HepG2 (cell line): ENCODE measurements around the gene PRPSAP2. TPM values are rescaled to one million over a fixed set of nuclear protein-coding genes. Genes with fewer than 3 reads are reported as not detected.

Experiments
- CCDC6 ChIP-seq: sonication (generic); formaldehyde crosslinking; IDR thresholded peaks from 2 replicates; pipeline ENCODE4 v1.8.1; 2022; ENCODE audit warnings: mild to moderate bottlenecking, missing genetic modification reagents, moderate library complexity
- CREB1 ChIP-seq, 2 experiments: fragments of 450-650 bp in 1 of 2; IDR thresholded peaks; 2 replicates each; pipeline ENCODE4 v1.6.1; 2016 to 2017; ENCODE audit warnings: control low read depth in 1 of 2, mild to moderate bottlenecking in 1 of 2, missing compliant biosample characterization in 1 of 2, missing genetic modification characterization in 1 of 2
- ELF3 ChIP-seq: IDR thresholded peaks from 2 replicates; pipeline ENCODE4 v1.6.1; 2016; ENCODE audit warnings: missing genetic modification reagents, missing compliant biosample characterization
- FOXK2 ChIP-seq: fragments of 450-650 bp; IDR thresholded peaks from 2 replicates; pipeline ENCODE4 v1.6.1; 2016
- GFI1 ChIP-seq: sonication (generic); formaldehyde crosslinking; IDR thresholded peaks from 2 replicates; pipeline ENCODE4 v1.5.0; 2020; ENCODE audit warnings: missing genetic modification reagents, mild to moderate bottlenecking, borderline replicate concordance
- HCFC1 ChIP-seq: fragments of 150-350 bp; IDR thresholded peaks from 2 replicates; pipeline ENCODE4 v1.6.1; 2014; ENCODE audit warnings: low read depth, low read length
- KDM3A ChIP-seq: IDR thresholded peaks from 2 replicates; pipeline ENCODE4 v1.6.1; 2018; ENCODE audit warnings: low read depth, missing compliant biosample characterization
- MIXL1 ChIP-seq: IDR thresholded peaks from 2 replicates; pipeline ENCODE4 v1.6.1; 2016
- NCOA5 ChIP-seq: sonication (generic); formaldehyde crosslinking; IDR thresholded peaks from 2 replicates; pipeline ENCODE4 v1.4.0; 2020; ENCODE audit warnings: missing genetic modification reagents
- NRL ChIP-seq: sonication (generic); formaldehyde crosslinking; IDR thresholded peaks from 2 replicates; pipeline ENCODE4 v1.5.0; 2020; ENCODE audit warnings: missing genetic modification reagents, mild to moderate bottlenecking, moderate library complexity, borderline replicate concordance
- PHF21A ChIP-seq: sonication (generic); formaldehyde crosslinking; IDR thresholded peaks from 2 replicates; pipeline ENCODE4 v1.5.0; 2020; ENCODE audit warnings: mild to moderate bottlenecking, missing genetic modification reagents
- PLSCR1 ChIP-seq: sonication (generic); formaldehyde crosslinking; IDR thresholded peaks from 2 replicates; pipeline ENCODE4 v1.5.0; 2020; ENCODE audit warnings: missing genetic modification reagents, mild to moderate bottlenecking, borderline replicate concordance
- RBM39 ChIP-seq: fragments of 200-400 bp; formaldehyde crosslinking; IDR thresholded peaks from one replicate; pipeline ENCODE4 v1.6.1; 2018; ENCODE audit warnings: antibody characterized with exemption, mild to moderate bottlenecking, low read depth, low read length; ENCODE audit not compliant: poor library complexity, severe bottlenecking
- SMAD3 ChIP-seq: sonication (generic); formaldehyde crosslinking; IDR thresholded peaks from 2 replicates; pipeline ENCODE4 v1.4.0; 2020; ENCODE audit warnings: missing genetic modification reagents
- SP1 ChIP-seq, 2 experiments: fragments of 450-650 bp in 1 of 2; sonication (generic) in 1 of 2; formaldehyde crosslinking in 1 of 2; IDR thresholded peaks; 2 replicates each; pipeline versions ENCODE4 v1.4.0 to v1.6.1; 2016 to 2020; ENCODE audit warnings: missing genetic modification reagents in 1 of 2
- SRSF4 ChIP-seq: fragments of 200-400 bp; formaldehyde crosslinking; IDR thresholded peaks from one replicate; pipeline ENCODE4 v1.6.1; 2018; ENCODE audit warnings: mild to moderate bottlenecking, low read depth, low read length, moderate library complexity; ENCODE audit not compliant: poor library complexity, severe bottlenecking
- XRCC5 ChIP-seq: fragments of 200-400 bp; formaldehyde crosslinking; optimal IDR thresholded peaks from 2 replicates; pipeline ENCODE3; 2017; ENCODE audit warnings: mild to moderate bottlenecking, low read length
- ZFP62 ChIP-seq: sonication (generic); formaldehyde crosslinking; IDR thresholded peaks from 2 replicates; pipeline ENCODE4 v1.4.0; 2020; ENCODE audit warnings: missing genetic modification reagents
- ZKSCAN5 ChIP-seq: sonication (generic); formaldehyde crosslinking; IDR thresholded peaks from 2 replicates; pipeline ENCODE4 v1.5.1; 2020; ENCODE audit warnings: mild to moderate bottlenecking, missing genetic modification reagents
- ZNF280B ChIP-seq: sonication (generic); formaldehyde crosslinking; IDR thresholded peaks from 2 replicates; pipeline ENCODE4 v1.5.0; 2020; ENCODE audit warnings: missing genetic modification reagents, mild to moderate bottlenecking, borderline replicate concordance
- ZNF30 ChIP-seq: sonication (generic); formaldehyde crosslinking; IDR thresholded peaks from 2 replicates; pipeline ENCODE4 v1.5.0; 2020; ENCODE audit warnings: mild to moderate bottlenecking, missing genetic modification reagents
- ZNF775 ChIP-seq: sonication (generic); formaldehyde crosslinking; IDR thresholded peaks from 2 replicates; pipeline ENCODE4 v1.4.0; 2020; ENCODE audit warnings: missing genetic modification reagents, mild to moderate bottlenecking, moderate library complexity, borderline replicate concordance
- ZSCAN22 ChIP-seq: sonication (generic); formaldehyde crosslinking; IDR thresholded peaks from 2 replicates; pipeline ENCODE4 v1.4.0; 2020; ENCODE audit warnings: mild to moderate bottlenecking, missing genetic modification reagents
- ZSCAN31 ChIP-seq: sonication (generic); formaldehyde crosslinking; IDR thresholded peaks from 2 replicates; pipeline ENCODE4 v1.5.0; 2020; ENCODE audit warnings: low read depth, mild to moderate bottlenecking, missing genetic modification reagents
- polyA plus RNA-seq, 8 experiments: library from polyadenylated mRNA; depleted of rRNA in 3 of 8; stranded (reverse) in 7 of 8; unstranded in 1 of 8; fragments of >200 nt; fragmentation: Illumina TruSeq in 4 of 8; extraction: Trizol in 4 of 8; gene quantifications; 2 replicates each; pipeline versions ENCODE4 v1.2.1 to v1.2.3, GENCODE V29; 2011 to 2016; ENCODE audit warnings: low read depth in 4 of 8, missing spikeins in 1 of 8, mixed read lengths in 1 of 8; ENCODE audit not compliant: insufficient read depth in 1 of 8
- total RNA-seq, 5 experiments: library from RNA; depleted of rRNA; stranded (reverse); fragments of >200 nt; fragmentation: Illumina TruSeq; extraction: Trizol; gene quantifications; 2 replicates each; pipeline ENCODE4 v1.2.3, GENCODE V29; 2016; ENCODE audit warnings: low read depth in 1 of 5

PRPSAP2 gene
- total and polyA plus RNA-seq, 2 of the 13 experiments (the other 11 are each of a cell fraction or from before 2014, with no cell fraction given), result 34.0 to 58.9 TPM

GRCh38 chr17:18960803-18961511, 103.0 kb downstream of the PRPSAP2 start (continued):
- TF ChIP-seq NCOA5 (CRISPR knock-in tag), result no peak
- TF ChIP-seq FOXK2, result no peak
- peak; percentile 51; the same call in 1 of the 2 replicates for TF ChIP-seq NRL (CRISPR knock-in tag)
- 0 out of 2 replicates have a peak, but pooled peaks have one; percentile 18 for TF ChIP-seq ZSCAN31
- TF ChIP-seq RBM39, result no peak
- TF ChIP-seq PLSCR1 (CRISPR knock-in tag), result no peak
- TF ChIP-seq ZNF30 (CRISPR knock-in tag), result no peak
- no peak for TF ChIP-seq MIXL1
- TF ChIP-seq SRSF4, result no peak
- peak; percentile 47; the same call in 1 of the 2 replicates for TF ChIP-seq GFI1 (CRISPR knock-in tag)
- TF ChIP-seq ZSCAN22 (CRISPR knock-in tag), result no peak
- 0 out of 2 replicates have a peak, but pooled peaks have one; percentile 53 for TF ChIP-seq ZKSCAN5 (CRISPR knock-in tag)
- TF ChIP-seq CCDC6 (CRISPR knock-in tag), result no peak
- TF ChIP-seq ZNF775 (CRISPR knock-in tag), result no peak
- TF ChIP-seq SMAD3 (CRISPR knock-in tag), result 0 out of 2 replicates have a peak, but pooled peaks have one; percentile 50
- no peak for TF ChIP-seq ZFP62 (CRISPR knock-in tag)
- peak; percentile 24; the same call in 1 of the 2 replicates for TF ChIP-seq ELF3
- TF ChIP-seq CREB1 (IDR thresholded peaks at IDR 0.05), result no peak
- TF ChIP-seq CREB1 (CRISPR knock-in tag; IDR thresholded peaks at IDR 0.05), result no peak
- TF ChIP-seq KDM3A (CRISPR knock-in tag), result 0 out of 2 replicates have a peak, but pooled peaks have one; percentile 51
- no peak for TF ChIP-seq SP1 (IDR thresholded peaks at IDR 0.05)
- TF ChIP-seq SP1 (CRISPR knock-in tag; IDR thresholded peaks at IDR 0.05), result no peak
- 0 out of 2 replicates have a peak, but pooled peaks have one; percentile 59 for TF ChIP-seq ZNF280B (CRISPR knock-in tag)
- TF ChIP-seq XRCC5, result peak; percentile 46
- TF ChIP-seq HCFC1, result no peak
- no peak for TF ChIP-seq PHF21A (CRISPR knock-in tag)
